Endodermal cell (in vitro differentiated cells): ENCODE results near the gene TNFRSF8. TPM values are rescaled to one million over a fixed set of nuclear protein-coding genes. Genes with fewer than 3 reads are reported as not detected.
"Not testable (repeated sequence)": the region's sequence is repeated elsewhere in the genome, so short reads cannot be mapped to it uniquely, and the experiment has no call there.

Experiments
- DNase-seq: peaks from one replicate; pipeline ENCODE4 v3.0.0-alpha.2; 2017
- H3K27ac ChIP-seq: 2 replicates; pipeline ENCODE4 v1.5.1; 2013; ENCODE audit warnings: mild to moderate bottlenecking, low read depth, low read length, moderate library complexity
- H3K27me3 ChIP-seq: 2 replicates; pipeline ENCODE4 v1.6.1; 2013; ENCODE audit warnings: mild to moderate bottlenecking, low read length, moderate library complexity; ENCODE audit not compliant: insufficient read depth, control insufficient read depth, poor library complexity, severe bottlenecking
- H3K36me3 ChIP-seq: 2 replicates; pipeline ENCODE4 v1.7.0; 2013; ENCODE audit warnings: mild to moderate bottlenecking, low read length, moderate library complexity; ENCODE audit not compliant: control insufficient read depth, insufficient read depth
- H3K4me1 ChIP-seq: one replicate; pipeline ENCODE4 v1.7.0; 2013; ENCODE audit warnings: low read length; ENCODE audit not compliant: control insufficient read depth, insufficient read depth
- H3K4me3 ChIP-seq: 2 replicates; pipeline ENCODE4 v1.5.1; 2013; ENCODE audit warnings: mild to moderate bottlenecking, low read length, moderate library complexity
- H3K9ac ChIP-seq: 2 replicates; pipeline ENCODE4 v1.6.1; 2013; ENCODE audit warnings: mild to moderate bottlenecking, low read length, moderate library complexity; ENCODE audit not compliant: poor library complexity, severe bottlenecking; ENCODE audit errors: extremely low read depth
- H3K9me3 ChIP-seq: 2 replicates; pipeline ENCODE4 v1.6.1; 2013; ENCODE audit warnings: mild to moderate bottlenecking, low read length, moderate library complexity; ENCODE audit not compliant: control insufficient read depth
- H3K27ac Mint-ChIP-seq: 2 replicates; pipeline ENCODE4 v1.8.0; 2020; ENCODE audit warnings: mixed read lengths
- H3K27me3 Mint-ChIP-seq: 2 replicates; pipeline ENCODE4 v1.8.0; 2021; ENCODE audit warnings: mild to moderate bottlenecking, mixed read lengths; ENCODE audit not compliant: insufficient read depth
- H3K36me3 Mint-ChIP-seq: 2 replicates; pipeline ENCODE4 v1.8.0; 2020; ENCODE audit warnings: low read depth, mixed read lengths
- H3K4me1 Mint-ChIP-seq: 2 replicates; pipeline ENCODE4 v1.8.0; 2020; ENCODE audit warnings: mixed read lengths
- H3K4me3 Mint-ChIP-seq: 2 replicates; pipeline ENCODE4 v1.8.0; 2020; ENCODE audit warnings: mild to moderate bottlenecking, moderate library complexity, mixed read lengths
- H3K9me3 Mint-ChIP-seq: 2 replicates; pipeline ENCODE4 v1.8.0; 2020; ENCODE audit warnings: mild to moderate bottlenecking, mixed read lengths
- CTCF ChIP-seq: fragments of 200-600 bp; sonication (generic); conservative IDR thresholded peaks from 2 replicates; pipeline ENCODE4 v1.5.0; 2021; ENCODE audit warnings: antibody characterized with exemption, mild to moderate bottlenecking
- WGBS, 2 experiments: methylation state at CpG; one replicate each; pipeline versions ENCODE4 v1.1.5 to v1.1.7; 2013; ENCODE audit warnings: missing lambda C conversion rate in 2 of 2, mixed read lengths in 1 of 2; ENCODE audit not compliant: insufficient coverage in 1 of 2, insufficient read length in 1 of 2; 5-methylcytosine and 5-hydroxymethylcytosine counted together
- total RNA-seq, 2 donors: library from RNA; stranded (reverse); fragmentation: NEBNext Ultra II Directional in 1 of 2; extraction: Animal tissue kit (Norgen Biotek cat#: 25700) in 1 of 2; gene quantifications; 2 replicates in 1 of 2; 3 replicates in 1 of 2; pipeline ENCODE4 v1.2.1, GENCODE V29; 2021

Gene TNFRSF8
- total RNA-seq, 2 donors from 2014 or later, result 0.69 to 2.3 TPM

- peaks cover 4% of the 10 kb centered on the region for H3K36me3 Mint-ChIP-seq
- no peaks in the 10 kb centered on the region for H3K4me1 Mint-ChIP-seq
- no peak for DNase-seq
Measured at GRCh38 chr1:12098786-12099185, 35.7 kb downstream of the TNFRSF8 start.

GRCh38 chr1:12099610-12100009 lies 36.5 kb downstream of the TNFRSF8 start:
- Histone ChIP-seq H3K27me3 (no peaks in the 10 kb centered on the region), H3K9me3 (no peaks in the 10 kb centered on the region), H3K9ac (no peak overlapping the region), H3K4me3 (no peak overlapping the region), H3K36me3 (no peaks in the 10 kb centered on the region), H3K27ac (no peak overlapping the region), H3K4me1 (no peaks in the 10 kb centered on the region)
- Mint-ChIP-seq H3K27ac (no peak overlapping the region), H3K27me3 (no peaks in the 10 kb centered on the region), H3K9me3 (no peaks in the 10 kb centered on the region), H3K4me1 (no peaks in the 10 kb centered on the region), H3K4me3 (no peak overlapping the region), H3K36me3 (peaks cover 4% of the 10 kb centered on the region)
- 93 to 94% methylated on average over 4 to 7 of the region's 7 CpGs for WGBS, 2 experiments
- DNase-seq, result no peak
- TF ChIP-seq CTCF, result no peak

More at GRCh38 chr1:12098786-12099185, 35.7 kb downstream of the TNFRSF8 start:
- H3K4me3 ChIP-seq, result no peak overlapping the region
- no peaks in the 10 kb centered on the region for H3K4me1 ChIP-seq
- H3K9me3 ChIP-seq, result no peaks in the 10 kb centered on the region
- TF ChIP-seq CTCF, result no peak
- H3K9ac ChIP-seq, result no peak overlapping the region
- no peaks in the 10 kb centered on the region for H3K36me3 ChIP-seq
- H3K27ac ChIP-seq, result no peak overlapping the region
- no peak overlapping the region for H3K4me3 Mint-ChIP-seq
- no peaks in the 10 kb centered on the region for H3K27me3 Mint-ChIP-seq
- no peak overlapping the region for H3K27ac Mint-ChIP-seq
- no peaks in the 10 kb centered on the region for H3K27me3 ChIP-seq
- WGBS, 2 experiments, result 83 to 100% methylated on average over 1 of the region's 1 CpG
- H3K9me3 Mint-ChIP-seq, result no peaks in the 10 kb centered on the region

- H3K27me3 ChIP-seq, result no peaks in the 10 kb centered on the region
- no peak for DNase-seq
- Mint-ChIP-seq H3K9me3 (no peaks in the 10 kb centered on the region), H3K4me3 (no peak overlapping the region), H3K36me3 (peaks cover 4% of the 10 kb centered on the region), H3K27ac (no peak overlapping the region), H3K4me1 (no peaks in the 10 kb centered on the region), H3K27me3 (no peaks in the 10 kb centered on the region)
- TF ChIP-seq CTCF, result no peak
- WGBS, 2 experiments, result 89 to 93% methylated on average over 4 to 6 of the region's 6 CpGs
- H3K9me3 ChIP-seq, result no peaks in the 10 kb centered on the region
- H3K4me3 ChIP-seq, result no peak overlapping the region
- no peak overlapping the region for H3K9ac ChIP-seq
- no peaks in the 10 kb centered on the region for H3K36me3 ChIP-seq
- H3K27ac ChIP-seq, result no peak overlapping the region
- H3K4me1 ChIP-seq, result no peaks in the 10 kb centered on the region
Measured at GRCh38 chr1:12100071-12100470, 37.0 kb downstream of the TNFRSF8 start.

GRCh38 chr1:12101120-12101519 lies 38.0 kb downstream of the TNFRSF8 start:
- not testable (repeated sequence) for H3K27me3 ChIP-seq, H3K36me3 ChIP-seq, H3K9me3 ChIP-seq, H3K36me3 Mint-ChIP-seq, H3K9me3 Mint-ChIP-seq, H3K27me3 Mint-ChIP-seq, H3K4me3 Mint-ChIP-seq, H3K27ac Mint-ChIP-seq, H3K27ac ChIP-seq, H3K4me1 ChIP-seq, H3K4me1 Mint-ChIP-seq, DNase-seq, H3K4me3 ChIP-seq, H3K9ac ChIP-seq
- 87 to 100% methylated on average over 2 to 3 of the region's 3 CpGs for WGBS, 2 experiments
